Astrocyte (in vitro differentiated cells and primary cell): ENCODE data around the gene RIT2.

Experiments
- CTCF ChIP-seq: IDR thresholded peaks from 2 replicates; pipeline ENCODE4 v1.5.1; 2011; ENCODE audit warnings: low read depth, mild to moderate bottlenecking, inconsistent platforms, low read length, moderate library complexity; ENCODE audit not compliant: insufficient read depth
- EZH2 ChIP-seq: IDR thresholded peaks from 2 replicates; pipeline ENCODE4 v1.6.1; 2012; ENCODE audit warnings: mild to moderate bottlenecking, low read length, inconsistent platforms; ENCODE audit not compliant: insufficient read depth

- TF ChIP-seq CTCF (no peak), EZH2 (no peak)
Observed at GRCh38 chr18:42937436-42937835, 178.0 kb downstream of the RIT2 start.
